NK-92 (cell line): ENCODE measurements around the gene METTL3.

ENCODE experiments used
- DNase-seq: peaks from one replicate; lab custom pipeline; 2025; ENCODE audit not compliant: unreplicated experiment; lab: John Stamatoyannopoulos, UW

Gene METTL3

DNA sequence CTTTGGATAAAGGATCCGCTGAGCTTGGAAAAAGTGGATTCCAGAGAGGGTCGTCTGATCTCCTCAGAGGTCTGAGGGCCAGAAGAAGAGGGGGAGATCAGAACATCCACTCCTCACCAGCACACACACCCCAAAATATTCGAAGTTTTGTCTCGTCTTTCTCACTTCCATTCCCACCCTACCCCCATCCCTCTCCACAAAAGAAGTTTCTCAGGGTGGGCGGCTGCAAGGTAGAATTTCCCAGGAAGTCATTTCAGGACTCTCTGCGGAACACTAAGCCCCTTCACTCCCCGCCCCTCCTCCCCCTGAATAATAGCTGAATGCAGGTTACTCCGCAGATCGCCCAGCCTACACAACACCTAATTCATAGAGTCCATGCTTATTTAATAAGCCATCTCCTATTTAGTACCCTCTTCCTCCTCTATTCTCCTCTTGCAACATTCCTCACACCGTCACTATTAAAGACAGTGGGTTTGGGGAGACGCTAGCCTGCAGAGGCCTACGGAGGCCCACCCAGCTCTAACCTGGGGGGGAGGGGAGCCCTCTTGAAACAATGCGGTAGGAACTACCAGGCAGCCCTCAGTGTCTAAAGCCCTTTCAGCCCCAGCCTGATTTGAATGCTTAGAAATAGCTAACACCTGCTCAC is 15.7 kb upstream of the METTL3 start:
- no peak for DNase-seq

DNA sequence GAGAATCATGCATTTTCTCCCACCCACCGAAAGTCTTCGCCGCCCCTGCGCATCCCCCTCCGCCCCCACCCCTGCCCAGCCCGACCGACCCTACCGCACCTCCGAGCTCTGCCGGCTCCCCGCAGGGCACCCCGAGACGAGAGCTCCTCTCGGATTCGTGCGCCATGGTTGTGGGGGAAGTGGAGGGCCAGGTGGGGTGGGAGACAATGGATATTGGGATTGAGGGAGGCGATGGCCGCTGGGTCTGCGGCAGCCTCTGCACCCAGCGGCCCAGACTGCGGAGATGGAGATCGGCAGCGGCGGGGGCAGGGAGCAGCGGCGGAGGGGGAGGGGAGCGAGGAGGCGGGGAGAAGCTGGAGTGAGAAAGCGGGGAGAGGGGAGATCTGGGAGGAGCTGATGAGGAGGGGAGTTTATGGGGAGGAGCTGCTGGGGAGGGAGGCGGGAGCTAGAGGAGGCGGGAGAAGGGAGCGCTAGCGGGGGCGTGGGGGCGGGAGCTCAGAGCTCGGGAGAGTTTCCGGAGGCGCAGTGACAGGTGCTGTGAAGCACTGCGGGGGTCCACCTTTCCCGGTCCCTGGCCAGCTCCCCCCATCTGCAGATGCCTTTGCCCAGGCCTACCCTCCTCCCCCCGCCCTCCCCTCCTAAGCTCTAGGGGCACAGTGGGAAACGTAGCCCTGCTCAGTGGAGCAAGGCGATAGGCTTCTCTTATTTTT is 15.0 kb upstream of the METTL3 start, which contains the start of gene SALL2:
TSS of gene SALL2 (minus strand) at position 385 of the 710 bp plus-strand sequence. CDS start at position 166, 219 bp downstream.
- DNase-seq: no peak

DNA sequence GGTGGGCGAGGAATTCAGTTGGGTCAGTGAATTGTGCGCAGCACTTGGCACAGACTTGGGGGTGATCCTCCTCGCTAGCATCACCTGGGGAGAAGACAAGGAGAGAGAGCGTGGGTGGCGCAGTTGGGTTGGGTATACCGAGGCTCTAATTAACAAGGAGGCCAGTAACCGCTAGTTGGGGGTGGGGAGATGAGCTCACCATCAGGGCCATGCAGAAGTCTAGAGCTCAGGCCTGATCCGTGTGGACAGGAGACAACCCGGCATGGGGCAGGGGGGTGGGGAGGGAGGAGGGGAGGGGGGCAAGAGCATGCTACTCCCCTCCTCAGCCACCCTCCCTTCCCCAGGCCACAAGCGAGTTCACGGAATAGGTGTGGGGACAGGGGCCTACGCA is 14.4 kb upstream of the METTL3 start:
- DNase-seq: no peak

DNA sequence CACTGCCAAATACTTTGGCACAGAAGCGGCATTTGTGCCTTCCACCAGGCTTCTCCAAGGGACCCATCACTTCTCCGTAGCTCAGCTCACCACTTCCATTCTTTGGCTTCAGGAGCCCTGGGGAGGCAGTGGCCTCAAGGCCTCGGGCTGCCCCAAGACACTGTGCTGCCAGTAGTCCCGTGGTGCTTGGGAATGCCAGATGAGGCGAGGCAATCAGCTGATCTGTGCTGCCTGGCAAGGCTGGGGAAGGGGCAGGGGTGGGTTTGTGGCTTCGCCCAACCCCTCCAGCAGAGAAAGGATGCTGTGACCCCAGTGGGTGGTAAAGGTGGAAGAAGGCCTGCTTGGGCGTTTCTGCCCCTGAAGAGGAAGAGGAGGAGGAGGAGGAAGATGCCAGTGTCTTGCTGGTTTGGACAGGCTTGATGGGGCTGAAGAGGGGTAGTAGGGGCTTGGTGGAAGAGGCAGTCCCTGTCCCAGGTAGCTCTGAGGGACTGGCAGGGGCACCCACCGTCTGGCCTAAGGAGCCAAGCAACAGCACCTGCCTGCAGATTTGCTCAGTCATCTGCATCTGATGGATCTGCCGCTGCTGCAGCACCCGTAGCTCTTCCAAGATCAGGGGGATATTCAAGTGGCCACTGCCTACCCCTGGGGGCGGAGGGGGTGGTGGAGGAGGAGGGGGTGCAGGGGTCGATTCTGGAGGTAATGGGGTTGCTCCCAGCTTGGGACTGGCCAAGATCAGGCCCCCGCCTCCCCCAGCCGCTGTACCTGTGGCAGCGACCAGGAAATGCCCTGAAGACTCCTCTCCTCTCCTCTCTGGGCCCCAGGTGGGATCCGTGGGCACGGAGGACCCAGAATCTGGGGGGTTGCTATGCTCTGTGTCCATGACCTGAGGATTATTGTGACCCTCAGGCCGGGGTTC is 13.7 kb upstream of the METTL3 start:
- DNase-seq: no peak

DNA sequence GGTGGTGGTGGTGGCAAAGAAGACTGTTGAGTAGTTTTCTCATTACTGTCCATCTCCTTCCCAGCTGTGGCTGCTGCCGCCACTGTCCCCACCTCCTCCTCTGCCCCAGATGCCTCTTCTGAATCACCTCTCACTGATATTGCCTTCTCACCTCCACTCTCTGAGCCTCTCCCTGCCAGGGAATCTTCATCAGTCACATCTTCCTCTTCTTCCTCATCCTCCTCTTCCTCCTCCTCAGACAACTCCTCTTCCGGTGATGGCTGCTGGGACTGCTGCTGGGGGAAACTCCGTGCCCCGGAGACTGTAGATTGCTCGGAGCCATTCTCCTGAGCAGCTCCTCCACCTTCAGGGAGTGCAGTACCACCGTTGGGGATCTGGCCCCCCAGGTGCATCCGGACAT is 12.1 kb upstream of the METTL3 start:
- DNase-seq: no peak

DNA sequence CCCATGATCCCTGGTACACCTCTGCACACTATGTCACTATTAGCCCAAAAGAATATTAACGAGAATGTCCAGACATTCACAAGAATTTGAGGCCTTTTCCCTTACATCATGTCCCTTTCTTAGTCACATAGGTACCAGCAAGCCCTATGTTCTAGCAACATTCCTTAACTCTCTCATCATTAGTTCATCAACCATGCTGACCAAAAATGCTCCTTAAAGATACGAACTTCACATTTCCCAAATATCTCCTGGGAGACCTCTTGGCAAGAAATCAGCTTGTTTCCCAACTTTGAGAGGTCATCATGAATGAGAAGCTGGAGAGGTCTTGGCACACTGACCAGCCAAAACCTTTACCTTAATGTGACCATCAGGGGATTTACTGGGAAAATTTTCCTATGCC is 10.4 kb upstream of the METTL3 start:
- no peak for DNase-seq

DNA sequence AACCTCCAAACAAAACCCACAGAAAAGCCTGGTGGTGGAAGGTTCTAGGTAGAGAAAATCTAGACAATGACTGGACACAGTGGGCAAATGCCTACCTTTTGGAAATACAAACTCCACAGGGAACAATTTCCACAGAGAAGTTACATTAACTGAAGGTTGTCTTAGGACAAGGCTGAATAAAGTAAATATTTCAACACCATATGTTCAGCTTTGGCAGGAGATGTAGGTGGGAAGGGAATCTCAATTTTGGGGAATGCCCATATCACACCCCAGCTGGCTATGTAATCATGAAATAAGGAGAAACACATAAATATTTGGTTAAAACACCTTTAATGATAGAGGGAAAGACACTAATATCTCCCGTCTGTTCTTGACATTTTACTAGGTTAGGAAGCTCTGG is 9.6 kb upstream of the METTL3 start:
- DNase-seq: no peak

DNA sequence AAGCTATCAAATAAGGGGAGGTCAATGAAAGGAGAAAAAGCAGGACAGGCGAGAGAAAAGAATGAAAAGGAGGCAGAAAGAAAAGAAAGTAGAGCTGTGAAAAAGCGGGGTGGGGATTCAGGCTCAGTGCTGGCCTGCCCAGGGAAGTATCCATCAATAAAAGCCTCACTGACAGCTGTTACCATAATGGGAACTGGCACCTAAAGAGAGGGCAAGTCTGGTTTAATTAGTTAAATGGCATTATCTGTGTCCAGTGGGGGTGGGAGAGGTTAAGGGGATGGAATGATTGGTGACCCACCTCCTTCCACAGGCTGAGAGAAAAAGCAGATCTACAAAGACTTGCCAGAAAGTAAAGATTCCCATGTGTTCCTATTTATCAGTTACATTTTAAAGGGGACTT is 7.6 kb upstream of the METTL3 start:
- no peak for DNase-seq

DNA sequence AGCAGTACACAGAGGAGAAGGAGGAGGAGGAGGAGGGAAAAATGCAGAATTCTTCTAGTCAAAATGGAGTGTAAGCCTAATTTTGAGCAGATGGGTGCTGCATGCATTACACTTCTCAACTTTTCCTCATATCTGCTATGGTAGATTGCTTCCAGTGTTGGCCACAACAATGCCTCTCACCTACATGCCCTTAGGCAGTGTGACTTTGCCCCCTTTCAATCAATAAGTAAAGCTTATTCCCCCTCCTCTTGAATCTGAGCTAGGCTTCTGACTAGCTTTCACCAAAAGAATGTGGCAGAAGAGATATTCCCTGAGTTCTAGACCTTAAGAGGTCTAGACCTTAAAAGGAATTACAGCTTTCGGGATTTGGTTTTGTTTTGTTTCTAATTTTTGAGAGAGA is 3.2 kb upstream of the METTL3 start:
- no peak for DNase-seq

DNA sequence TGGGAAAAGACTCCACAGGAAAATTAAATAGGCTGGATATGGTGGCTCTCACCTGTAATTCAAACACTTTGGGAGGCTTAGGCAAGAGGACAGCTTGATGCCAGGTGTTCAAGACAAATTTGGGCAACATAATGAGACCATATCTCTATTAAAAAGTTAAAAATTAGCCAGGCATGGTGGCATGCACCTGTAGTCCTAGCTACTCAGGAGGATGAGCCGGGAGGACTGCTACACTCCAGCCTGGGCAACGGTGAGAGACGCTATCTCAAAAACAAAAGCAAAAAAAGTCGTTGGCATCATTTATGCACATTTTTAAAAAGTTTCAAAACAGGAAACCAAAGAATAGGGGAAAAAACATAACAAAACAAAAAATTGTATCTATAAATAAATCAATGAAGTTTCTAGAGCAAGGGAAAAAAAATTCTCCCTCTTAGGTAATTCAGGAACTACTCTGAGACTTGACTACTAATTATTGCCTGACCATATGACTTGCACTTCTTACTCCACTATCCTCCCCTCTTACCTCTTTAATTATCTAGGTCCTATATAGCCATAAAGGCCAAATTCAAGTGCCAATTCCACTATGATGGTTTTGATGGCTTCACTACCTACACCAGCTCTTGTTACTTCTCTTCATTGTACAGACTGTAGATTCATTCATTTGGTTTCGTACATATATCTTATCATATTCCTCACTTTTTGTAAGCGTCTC is 1.6 kb downstream of the METTL3 start:
- DNase-seq: no peak

DNA sequence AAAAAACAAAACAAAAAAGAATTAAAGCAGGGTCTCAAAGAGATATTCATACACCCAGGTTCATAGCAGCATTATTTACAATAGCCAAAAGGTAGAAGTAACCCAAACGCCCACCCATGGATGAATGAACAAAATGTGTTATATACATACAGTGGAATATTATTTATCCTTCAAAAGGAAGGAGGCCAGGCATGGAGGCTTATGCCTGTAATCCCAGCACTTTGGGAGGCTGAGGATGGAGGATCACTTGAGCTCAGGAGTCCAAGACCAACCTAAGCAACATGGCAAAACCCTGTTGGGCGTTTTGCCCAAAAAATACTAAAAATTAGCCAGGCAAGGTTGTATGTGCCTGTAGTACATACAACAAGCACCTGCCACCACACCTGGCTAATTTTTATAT is 4.6 kb downstream of the METTL3 start:
- no peak for DNase-seq

DNA sequence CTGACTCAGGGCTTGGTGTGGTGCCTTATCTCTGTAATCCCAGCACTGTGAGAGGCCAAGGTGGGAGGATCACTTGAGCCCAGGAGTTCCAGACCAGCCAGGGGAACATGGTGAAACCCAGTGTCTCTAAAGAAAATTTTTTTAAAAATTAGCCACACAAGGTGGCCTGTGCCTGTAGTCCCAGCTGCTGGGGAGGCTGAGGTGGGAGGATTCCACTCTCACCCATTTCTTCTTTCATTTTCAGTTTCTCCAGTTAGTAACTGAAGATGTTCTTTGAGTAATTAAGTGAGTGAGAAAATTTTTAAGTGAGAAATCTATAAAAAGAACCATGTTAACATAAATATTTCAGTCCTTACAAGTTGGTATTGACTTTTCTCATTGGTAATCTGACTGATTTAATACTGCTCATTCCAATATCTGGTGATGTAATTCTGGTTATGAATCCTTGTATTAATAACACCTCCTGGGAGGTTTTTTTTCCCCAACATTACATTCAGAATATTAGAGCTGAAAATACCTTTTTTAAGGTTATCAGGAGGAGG is 6.1 kb downstream of the METTL3 start:
- no peak for DNase-seq

DNA sequence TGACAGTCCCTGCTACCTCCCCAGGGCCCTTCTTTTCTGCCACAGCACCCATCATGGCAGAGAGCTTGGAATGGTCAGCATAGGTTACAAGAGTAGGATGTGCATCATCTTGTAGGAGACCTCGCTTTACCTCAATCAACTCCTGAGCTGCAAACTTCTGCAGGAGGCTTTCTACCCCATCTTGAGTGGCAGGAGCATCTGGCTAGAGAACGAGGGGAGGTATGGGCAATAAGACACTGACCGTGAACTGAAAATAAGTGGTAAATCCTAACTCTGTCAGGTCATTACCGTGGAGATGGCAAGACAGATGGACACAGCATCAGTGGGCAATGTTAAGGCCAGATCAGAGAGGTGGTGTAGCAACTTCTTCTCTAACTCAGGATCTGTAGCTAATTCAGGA is 7.8 kb downstream of the METTL3 start:
- no peak for DNase-seq

DNA sequence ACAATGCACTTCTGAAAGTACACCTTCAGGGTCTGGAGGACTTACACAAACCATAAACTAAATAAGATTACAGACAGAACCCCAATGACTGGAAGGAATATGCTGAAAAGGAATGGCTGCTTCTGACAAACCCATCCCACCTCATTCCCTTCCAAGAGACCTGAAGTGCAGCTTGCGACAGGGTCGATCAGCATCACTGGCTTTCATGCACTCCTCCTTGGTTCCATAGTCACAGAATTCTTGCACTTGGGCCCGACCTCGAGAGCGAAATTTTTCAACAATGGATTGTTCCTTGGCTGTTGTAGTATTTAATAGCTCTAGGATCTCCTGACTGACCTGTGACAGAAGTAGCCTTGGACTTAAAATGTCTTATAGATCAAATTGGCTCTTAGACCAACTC is 9.6 kb downstream of the METTL3 start:
- no peak for DNase-seq

DNA sequence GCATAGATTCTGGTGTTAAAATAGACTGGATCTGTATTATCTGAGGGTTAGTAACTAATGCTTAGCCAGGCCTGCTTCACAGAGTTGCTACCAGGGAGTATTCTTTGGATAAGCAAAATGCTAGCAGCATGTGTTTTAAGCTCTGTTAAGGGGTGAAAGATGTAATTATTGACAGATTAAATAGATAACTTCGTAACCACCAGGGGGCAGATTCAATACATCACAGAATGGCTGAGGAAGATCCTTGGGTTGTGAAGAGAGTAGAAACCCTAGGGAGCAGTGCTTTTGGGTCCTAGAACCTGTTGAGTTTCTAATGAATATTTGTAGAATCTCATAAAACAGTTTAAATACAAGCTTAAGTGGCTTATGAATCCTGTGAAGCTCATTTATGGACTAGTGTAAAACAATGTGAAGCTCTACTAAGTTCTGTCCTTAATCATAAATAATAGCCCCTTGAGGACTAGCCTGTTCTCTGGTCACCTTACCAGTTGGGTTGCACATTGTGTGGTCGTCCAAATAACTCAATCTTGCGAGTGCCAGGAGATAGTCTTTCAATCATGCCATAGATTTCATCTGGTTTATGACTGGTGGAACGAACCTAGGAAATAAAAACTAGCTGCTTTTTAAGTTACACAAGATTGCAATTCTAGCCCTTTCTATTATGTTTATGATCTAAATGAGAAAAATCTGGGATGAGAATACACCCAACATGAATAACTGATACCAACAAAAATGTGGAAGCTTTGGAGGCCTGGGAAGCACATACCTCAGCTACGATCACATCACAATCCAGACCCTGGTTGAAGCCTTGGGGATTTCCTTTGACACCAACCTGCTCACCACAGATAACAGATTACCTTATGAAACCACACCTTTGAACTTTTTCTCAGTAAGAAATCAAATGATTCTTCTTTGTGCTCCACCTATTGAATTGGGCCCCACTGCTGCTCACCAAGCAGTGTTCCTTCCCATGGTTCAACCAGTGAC is 12.3 kb downstream of the METTL3 start:
- no peak for DNase-seq

DNA sequence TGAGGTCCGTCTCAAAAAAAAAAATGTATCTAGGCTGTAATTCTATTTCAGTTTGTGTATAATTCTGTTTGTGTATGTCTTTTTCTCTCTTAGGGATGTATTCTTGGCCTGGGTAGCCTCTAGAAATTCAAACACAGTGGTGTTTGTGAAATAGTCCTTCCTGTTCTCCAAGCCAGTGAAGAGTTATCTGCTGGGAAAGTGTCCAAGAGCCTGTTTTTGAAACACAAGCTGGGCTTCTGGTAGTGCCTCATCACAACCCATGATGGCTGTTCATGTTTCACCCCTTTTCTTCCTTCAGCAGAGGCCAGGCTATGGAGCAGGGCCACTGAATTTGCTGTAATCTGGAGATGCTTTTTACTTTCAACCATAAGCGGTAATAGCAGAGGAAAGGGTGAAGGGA is 14.7 kb downstream of the METTL3 start:
- no peak for DNase-seq

DNA sequence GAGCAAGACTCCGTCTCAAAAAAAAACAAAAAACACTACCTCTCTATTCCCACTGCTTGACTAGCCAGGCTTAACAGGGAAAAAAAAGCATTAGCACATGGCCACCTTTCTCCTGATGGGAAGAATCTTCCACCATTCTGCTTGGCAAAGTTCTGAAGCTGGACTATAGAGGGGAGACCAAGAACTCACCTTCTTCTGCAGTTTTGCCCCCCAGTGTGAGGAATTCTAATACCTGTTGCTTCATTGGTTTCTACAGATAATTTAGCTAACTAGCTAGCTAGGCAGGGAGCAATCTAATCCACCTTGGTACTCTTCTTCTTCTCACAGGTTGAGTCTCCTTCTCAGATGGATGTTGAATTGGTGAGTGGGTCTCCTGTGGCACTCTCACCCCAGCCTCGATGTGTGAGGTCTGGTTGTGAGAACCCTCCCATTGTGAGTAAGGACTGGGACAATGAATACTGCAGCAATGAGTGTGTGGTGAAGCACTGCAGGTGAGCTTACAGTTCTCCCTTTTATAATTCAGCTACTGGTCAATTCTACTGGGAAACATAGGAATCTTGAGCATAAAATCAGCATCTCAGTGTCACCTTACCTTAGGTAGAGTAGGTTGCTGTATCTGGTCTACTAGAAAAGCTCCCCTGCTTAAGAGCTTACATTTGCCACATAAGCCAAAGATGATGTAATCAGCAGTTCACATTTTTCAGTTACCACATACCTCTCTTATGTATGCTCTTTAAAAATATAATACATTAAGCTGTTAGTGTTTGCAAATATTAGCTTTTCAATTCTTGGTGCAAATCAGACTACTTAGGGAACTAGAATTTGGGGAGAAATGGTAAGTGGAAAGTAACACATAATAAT is 16.0 kb downstream of the METTL3 start:
- DNase-seq: no peak

DNA sequence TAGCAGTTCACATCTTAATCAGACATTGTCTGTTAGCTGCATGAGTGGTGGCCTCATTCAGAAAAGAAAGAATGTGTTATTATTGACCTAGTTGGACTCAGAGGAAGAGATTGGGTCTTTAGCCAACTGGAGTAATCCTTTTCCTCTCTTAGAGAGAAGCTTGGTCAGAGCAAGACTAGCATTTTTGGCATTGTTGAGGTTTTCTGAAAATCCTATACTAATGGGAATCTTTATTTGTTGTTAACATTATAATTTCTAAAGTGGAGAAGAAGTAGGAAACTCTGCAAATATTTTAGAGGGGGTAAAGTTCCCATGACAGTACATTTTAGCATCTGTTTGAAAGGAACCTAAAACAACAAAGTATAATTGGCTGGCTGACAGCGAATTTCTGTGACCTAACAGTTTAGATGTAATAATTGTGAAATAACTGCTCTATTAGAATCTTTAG is 24.5 kb downstream of the METTL3 start:
- no peak for DNase-seq
